ENCODE measurements around the gene HMCES.

DNA sequence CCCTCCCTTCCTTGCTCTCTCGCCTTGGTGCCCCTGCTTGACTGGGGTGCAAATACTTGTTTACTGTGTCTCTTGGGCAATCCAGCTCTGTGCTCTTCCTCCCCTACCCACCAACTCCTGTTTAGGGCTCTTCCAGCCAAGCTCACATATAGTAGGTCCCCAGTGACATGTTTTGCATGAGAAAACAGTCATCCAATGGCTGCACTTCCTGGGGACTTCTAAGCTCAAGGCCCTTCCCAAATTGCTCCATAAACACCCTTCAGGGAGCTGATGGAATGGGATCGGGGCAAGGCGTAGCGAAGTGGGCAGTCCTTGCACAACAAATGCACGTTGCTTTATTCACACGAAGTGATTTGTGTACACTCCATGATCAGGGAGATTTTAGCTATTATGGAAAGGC is 38.7 kb upstream of the HMCES start:
- no peak for TF ChIP-seq ATF2 (CRISPR knock-in tag; IDR thresholded peaks at IDR 0.05)
- no peak for TF ChIP-seq GABPA (IDR thresholded peaks at IDR 0.05; ENCODE audit: low read depth, low read length)
- TF ChIP-seq GABPA (CRISPR knock-in tag; IDR thresholded peaks at IDR 0.05; ENCODE audit: low read depth) = no peak
- TF ChIP-seq ETV6 (CRISPR knock-in tag; conservative IDR thresholded peaks at IDR 0.05) = no peak
- TF ChIP-seq KDM5A (IDR thresholded peaks at IDR 0.05; ENCODE audit: borderline replicate concordance, low read length) = no peak
- TF ChIP-seq SMC3 (IDR thresholded peaks at IDR 0.05; ENCODE audit: low read length) = no peak
- no peak for TF ChIP-seq USF2 (IDR thresholded peaks at IDR 0.05; ENCODE audit: low read depth, low read length)
- TF ChIP-seq USF2 (CRISPR knock-in tag; IDR thresholded peaks at IDR 0.05; ENCODE audit: borderline replicate concordance) = no peak
- TF ChIP-seq, protein P1, sequence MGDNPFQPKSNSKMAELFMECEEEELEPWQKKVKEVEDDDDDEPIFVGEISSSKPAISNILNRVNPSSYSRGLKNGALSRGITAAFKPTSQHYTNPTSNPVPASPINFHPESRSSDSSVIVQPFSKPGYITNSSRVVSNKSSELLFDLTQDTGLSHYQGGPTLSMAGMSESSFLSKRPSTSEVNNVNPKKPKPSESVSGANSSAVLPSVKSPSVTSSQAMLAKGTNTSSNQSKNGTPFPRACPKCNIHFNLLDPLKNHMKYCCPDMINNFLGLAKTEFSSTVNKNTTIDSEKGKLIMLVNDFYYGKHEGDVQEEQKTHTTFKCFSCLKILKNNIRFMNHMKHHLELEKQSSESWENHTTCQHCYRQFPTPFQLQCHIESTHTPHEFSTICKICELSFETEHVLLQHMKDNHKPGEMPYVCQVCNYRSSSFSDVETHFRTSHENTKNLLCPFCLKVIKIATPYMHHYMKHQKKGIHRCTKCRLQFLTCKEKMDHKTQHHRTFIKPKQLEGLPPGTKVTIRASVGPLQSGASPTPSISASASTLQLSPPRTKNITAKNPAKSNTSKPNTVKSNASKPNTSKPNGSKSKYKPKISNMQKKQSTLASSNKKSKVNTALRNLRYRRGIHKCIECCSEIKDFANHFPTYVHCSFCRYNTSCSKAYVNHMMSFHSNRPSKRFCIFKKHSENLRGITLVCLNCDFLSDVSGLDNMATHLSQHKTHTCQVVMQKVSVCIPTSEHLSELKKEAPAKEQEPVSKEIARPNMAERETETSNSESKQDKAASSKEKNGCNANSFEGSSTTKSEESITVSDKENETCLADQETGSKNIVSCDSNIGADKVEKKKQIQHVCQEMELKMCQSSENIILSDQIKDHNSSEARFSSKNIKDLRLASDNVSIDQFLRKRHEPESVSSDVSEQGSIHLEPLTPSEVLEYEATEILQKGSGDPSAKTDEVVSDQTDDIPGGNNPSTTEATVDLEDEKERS (CRISPR knock-in tag; IDR thresholded peaks at IDR 0.05) = no peak
- no peak for TF ChIP-seq POLR2AphosphoS5 (IDR thresholded peaks at IDR 0.05; ENCODE audit: low read depth, low read length)
- TF ChIP-seq EP300 (IDR thresholded peaks at IDR 0.05; ENCODE audit: low read depth in 2 of 2, low read length in 2 of 2) = no peak
- TF ChIP-seq EP300 (CRISPR knock-in tag; IDR thresholded peaks at IDR 0.05; ENCODE audit: borderline replicate concordance) = no peak
- TF ChIP-seq, protein P2, sequence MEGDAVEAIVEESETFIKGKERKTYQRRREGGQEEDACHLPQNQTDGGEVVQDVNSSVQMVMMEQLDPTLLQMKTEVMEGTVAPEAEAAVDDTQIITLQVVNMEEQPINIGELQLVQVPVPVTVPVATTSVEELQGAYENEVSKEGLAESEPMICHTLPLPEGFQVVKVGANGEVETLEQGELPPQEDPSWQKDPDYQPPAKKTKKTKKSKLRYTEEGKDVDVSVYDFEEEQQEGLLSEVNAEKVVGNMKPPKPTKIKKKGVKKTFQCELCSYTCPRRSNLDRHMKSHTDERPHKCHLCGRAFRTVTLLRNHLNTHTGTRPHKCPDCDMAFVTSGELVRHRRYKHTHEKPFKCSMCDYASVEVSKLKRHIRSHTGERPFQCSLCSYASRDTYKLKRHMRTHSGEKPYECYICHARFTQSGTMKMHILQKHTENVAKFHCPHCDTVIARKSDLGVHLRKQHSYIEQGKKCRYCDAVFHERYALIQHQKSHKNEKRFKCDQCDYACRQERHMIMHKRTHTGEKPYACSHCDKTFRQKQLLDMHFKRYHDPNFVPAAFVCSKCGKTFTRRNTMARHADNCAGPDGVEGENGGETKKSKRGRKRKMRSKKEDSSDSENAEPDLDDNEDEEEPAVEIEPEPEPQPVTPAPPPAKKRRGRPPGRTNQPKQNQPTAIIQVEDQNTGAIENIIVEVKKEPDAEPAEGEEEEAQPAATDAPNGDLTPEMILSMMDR (CRISPR knock-in tag; IDR thresholded peaks at IDR 0.05) = no peak
- no peak for TF ChIP-seq ARNT (IDR thresholded peaks at IDR 0.05)
- no peak for TF ChIP-seq TOE1 (CRISPR knock-in tag; IDR thresholded peaks at IDR 0.05)
